A673 (cell line): ENCODE data around the gene BPIFB1. TPM values are rescaled to one million over a fixed set of nuclear protein-coding genes. Genes with fewer than 3 reads are reported as not detected.

ENCODE experiments used
- BruUV-seq: library from RNA; stranded (reverse); fragments of 400-500 nt; replicated peaks from 2 replicates; lab custom pipeline; 2021; lab: Mats Ljungman, UMichigan
- CTCF ChIA-PET: fragments of 300-600 bp; sonication (Branson Sonifier 250); formaldehyde crosslinking; loops from one replicate; lab custom pipeline; 2022; ENCODE audit warnings: antibody characterized with exemption; lab: Charles Lee
- POLR2A ChIA-PET: fragments of 300-600 bp; sonication (Branson Sonifier 250); formaldehyde crosslinking; loops from one replicate; lab custom pipeline; 2022; ENCODE audit warnings: antibody characterized with exemption; ENCODE audit not compliant: low non-redundant PET; lab: Charles Lee
- DNase-seq: peaks from one replicate; pipeline ENCODE4 v3.0.0-alpha.2; 2015; ENCODE audit warnings: low spot score
- H3K27ac ChIP-seq: fragments of 200-600 bp; sonication (generic); 2 replicates; pipeline ENCODE4 v1.5.1; 2016; ENCODE audit warnings: mixed run types, low read depth, mild to moderate bottlenecking, mixed read lengths, antibody characterized with exemption, low read length; ENCODE audit not compliant: poor library complexity, severe bottlenecking
- H3K27me3 ChIP-seq: fragments of 200-600 bp; sonication (generic); replicated peaks from 2 replicates; pipeline ENCODE4 v1.6.1; 2017; ENCODE audit warnings: mixed run types, low read depth, mild to moderate bottlenecking, mixed read lengths, antibody characterized with exemption, low read length; ENCODE audit not compliant: insufficient read depth, poor library complexity
- H3K36me3 ChIP-seq: fragments of 200-600 bp; sonication (generic); 2 replicates; pipeline ENCODE4 v1.6.1; 2016; ENCODE audit warnings: mixed run types, mild to moderate bottlenecking, mixed read lengths, antibody characterized with exemption, low read length; ENCODE audit not compliant: insufficient read depth, poor library complexity, severe bottlenecking
- H3K4me1 ChIP-seq: fragments of 200-600 bp; sonication (generic); 2 replicates; pipeline ENCODE4 v1.6.1; 2017; ENCODE audit warnings: mixed run types, mild to moderate bottlenecking, mixed read lengths, antibody characterized with exemption, low read length; ENCODE audit not compliant: insufficient read depth, poor library complexity, severe bottlenecking
- H3K4me3 ChIP-seq: fragments of 200-600 bp; sonication (generic); 2 replicates; pipeline ENCODE4 v1.5.1; 2016; ENCODE audit warnings: low read depth, mixed run types, mild to moderate bottlenecking, mixed read lengths, low read length; ENCODE audit not compliant: poor library complexity, severe bottlenecking
- H3K9me3 ChIP-seq: fragments of 200-600 bp; sonication (generic); 2 replicates; pipeline ENCODE4 v1.6.1; 2016; ENCODE audit warnings: mixed run types, low read depth, mild to moderate bottlenecking, mixed read lengths, antibody characterized with exemption, low read length; ENCODE audit not compliant: poor library complexity, severe bottlenecking
- CTCF ChIP-seq: fragments of 300-800, 200-600 bp; sonication (generic); conservative IDR thresholded peaks from 2 replicates; pipeline ENCODE4 v1.5.1; 2017; ENCODE audit warnings: low read depth, mild to moderate bottlenecking, antibody characterized with exemption, low read length, moderate library complexity, mixed read lengths
- EZH2 ChIP-seq: fragments of 200-600 bp; sonication (generic); IDR thresholded peaks from 2 replicates; pipeline ENCODE4 v1.6.1; 2017; ENCODE audit warnings: borderline replicate concordance, low read depth, mild to moderate bottlenecking, mixed read lengths, antibody characterized with exemption, low read length; ENCODE audit not compliant: poor library complexity, severe bottlenecking
- intact Hi-C: fragments of 100-400 bp; cut with micrococcal nuclease; formaldehyde crosslinking; loops from one replicate; pipeline ENCODE4 v1.10.0; 2022; ENCODE audit not compliant: unreplicated experiment
- total RNA-seq: library from RNA; stranded (reverse); gene quantifications from 2 replicates; pipeline ENCODE4 v1.2.3, GENCODE V29; 2021

BPIFB1 gene
- total RNA-seq, 1 experiment from 2014 or later: not detected

GRCh38 chr20:33312583-33312982, 29.6 kb downstream of the BPIFB1 start:
- H3K36me3 ChIP-seq: no peaks in the 10 kb centered on the region
- DNase-seq: no peak
- BruUV-seq: no TSS peak
- intact Hi-C loops: no loop called here
- TF ChIP-seq CTCF: no peak
- no peak for TF ChIP-seq EZH2
- H3K27me3 ChIP-seq: peaks cover under 1% of the 10 kb centered on the region
- ChIA-PET POLR2A (no interaction called here), CTCF (interaction anchor here (0.6 kb wide), 1 partner anchor 81 kb away, joined by 3 read pairs; no protein-coding TSS in a partner anchor)
- H3K27ac ChIP-seq: no peak overlapping the region
- H3K4me1 ChIP-seq: no peaks in the 10 kb centered on the region
- H3K9me3 ChIP-seq: no peaks in the 10 kb centered on the region
- H3K4me3 ChIP-seq: no peak overlapping the region

- Histone ChIP-seq H3K27ac (no peak overlapping the region), H3K9me3 (no peaks in the 10 kb centered on the region), H3K4me3 (no peak overlapping the region), H3K27me3 (peaks cover 5% of the 10 kb centered on the region), H3K36me3 (no peaks in the 10 kb centered on the region), H3K4me1 (no peaks in the 10 kb centered on the region)
- POLR2A ChIA-PET: no interaction called here
- CTCF ChIA-PET: no interaction called here
- TF ChIP-seq EZH2 (no peak), CTCF (no peak)
- intact Hi-C loops: no loop called here
- DNase-seq: no peak
- BruUV-seq: no TSS peak
Measured at GRCh38 chr20:33313686-33314314, 30.8 kb downstream of the BPIFB1 start.

GRCh38 chr20:33316343-33316742, 33.3 kb downstream of the BPIFB1 start:
- no peaks in the 10 kb centered on the region for H3K9me3 ChIP-seq
- H3K4me3 ChIP-seq: no peak overlapping the region
- POLR2A ChIA-PET: no interaction called here
- H3K27ac ChIP-seq: no peak overlapping the region
- H3K27me3 ChIP-seq: peaks cover 11% of the 10 kb centered on the region
- DNase-seq: no peak
- CTCF ChIA-PET: no interaction called here
- TF ChIP-seq CTCF (no peak), EZH2 (no peak)
- no TSS peak for BruUV-seq
- no peaks in the 10 kb centered on the region for H3K36me3 ChIP-seq
- H3K4me1 ChIP-seq: no peaks in the 10 kb centered on the region
- intact Hi-C loops: no loop called here
